Fibroblast of the conjunctiva (primary cell): ENCODE data around the gene ALPK3.
A peak's percentile ranks its signal among the peaks of the same experiment; 100 is the strongest.

Experiments used
- DNase-seq: peaks from one replicate; pipeline ENCODE4 v3.0.0-alpha.2; 2010; ENCODE audit warnings: low read depth

ALPK3 gene

DNA sequence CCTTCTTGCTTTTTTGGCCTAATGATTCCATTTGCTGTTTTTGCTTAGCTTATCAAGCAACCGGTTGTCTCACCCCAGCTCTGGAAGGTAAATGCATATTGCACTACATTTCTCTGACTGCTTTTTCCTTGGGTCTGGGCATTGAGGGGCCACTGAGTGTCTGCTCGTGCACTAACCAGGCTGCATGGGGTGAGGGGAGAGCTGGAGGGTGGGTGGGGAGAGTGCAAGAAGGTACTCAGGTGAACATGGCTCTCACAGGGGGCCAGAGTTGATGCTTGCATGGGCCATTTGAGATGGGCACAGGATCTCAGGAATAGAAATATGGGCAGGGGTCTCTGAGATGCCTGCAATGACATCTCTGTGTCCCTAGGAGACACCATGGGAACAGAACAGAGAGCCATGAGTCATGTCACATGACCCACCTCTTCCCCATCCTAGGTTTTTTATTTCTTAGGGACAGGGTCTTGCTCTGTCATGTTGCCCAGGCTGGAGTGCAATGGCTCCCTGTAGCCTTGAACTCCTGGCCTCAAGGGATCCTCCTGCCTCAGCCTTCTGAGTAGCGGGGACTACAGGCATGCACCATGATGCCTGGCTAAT is 6.2 kb downstream of the ALPK3 start:
- DNase-seq: no peak

DNA sequence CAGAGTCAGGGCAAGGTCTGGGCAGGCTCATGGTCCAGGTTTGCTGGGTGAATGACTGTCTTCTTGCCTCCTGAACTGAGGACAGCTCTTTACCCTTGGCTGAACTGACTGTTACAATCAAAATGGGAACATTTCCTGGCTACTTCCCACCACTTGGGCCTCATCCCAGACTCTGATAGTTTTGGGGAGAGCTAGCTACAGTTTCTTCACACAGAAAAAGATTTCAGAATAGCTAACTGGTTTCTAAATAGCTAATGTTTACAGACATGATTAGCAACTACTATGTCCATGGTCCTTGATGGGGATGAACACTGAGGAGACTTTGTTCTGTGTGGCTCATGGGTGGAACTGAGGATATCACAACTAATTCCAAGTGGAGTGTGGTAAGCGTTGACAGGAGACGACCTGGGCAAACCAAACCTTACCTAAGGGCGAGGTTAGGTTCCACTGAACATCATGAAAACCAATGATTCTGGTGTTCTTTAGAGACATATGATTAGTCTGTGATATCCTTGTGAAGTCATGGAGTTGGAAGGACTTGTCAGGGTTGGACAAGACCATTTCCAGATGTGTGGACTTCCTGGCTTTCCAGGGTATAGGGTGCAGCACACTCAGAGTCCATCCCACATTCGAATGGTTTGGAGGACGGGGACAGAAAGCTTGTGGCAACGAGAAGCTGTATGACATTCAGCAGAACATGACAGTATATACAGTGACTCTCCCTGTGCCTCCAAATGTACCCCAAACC is 7.3 kb downstream of the ALPK3 start:
- DNase-seq: peak; percentile 20

GRCh38 chr15:84826369-84826823 is 9.2 kb downstream of the ALPK3 start:
- DNase-seq: no peak

- no peak for DNase-seq
Measured at GRCh38 chr15:84827246-84827645, 10.1 kb downstream of the ALPK3 start.

DNA sequence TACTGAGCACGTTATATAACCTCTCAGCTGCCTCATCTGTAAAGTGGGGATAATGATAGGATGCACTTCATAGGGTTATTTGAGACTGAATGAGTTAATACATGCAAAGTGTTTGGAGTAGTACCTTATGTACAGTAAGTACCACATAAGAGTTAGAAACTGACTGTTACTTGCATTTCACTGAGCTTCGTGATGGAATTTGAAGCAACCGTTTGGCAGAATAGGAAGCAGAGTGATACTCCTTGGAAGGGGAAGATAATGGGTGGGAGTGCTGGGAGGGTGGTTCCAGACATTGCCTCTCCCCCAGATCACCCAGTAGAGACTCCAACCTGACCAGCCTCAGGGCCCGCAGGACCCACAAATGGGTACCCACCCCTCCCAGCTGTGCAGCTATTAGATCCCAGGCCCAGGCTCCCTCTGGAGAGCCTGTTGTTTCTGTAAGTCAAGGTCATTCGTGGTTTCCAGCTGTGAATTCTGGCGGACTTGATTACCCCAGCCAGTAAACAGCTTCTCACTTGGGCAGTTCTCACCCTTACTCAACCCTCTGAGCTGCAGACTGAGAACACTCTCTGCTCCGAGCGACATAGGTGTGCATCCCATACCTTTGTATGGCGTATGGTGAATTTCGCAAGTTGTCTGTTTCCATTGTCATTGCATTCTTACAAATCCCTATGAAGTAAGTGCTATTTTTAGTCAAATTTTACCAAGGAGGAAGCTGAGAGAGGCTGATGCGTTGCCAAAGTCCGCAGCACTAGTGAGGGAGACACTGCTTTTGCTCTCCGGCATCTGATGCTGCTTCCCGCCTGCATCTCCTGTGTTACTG is 11.1 kb downstream of the ALPK3 start:
- DNase-seq: no peak

- DNase-seq: no peak
Measured at GRCh38 chr15:84829428-84829827, 12.3 kb downstream of the ALPK3 start.

DNA sequence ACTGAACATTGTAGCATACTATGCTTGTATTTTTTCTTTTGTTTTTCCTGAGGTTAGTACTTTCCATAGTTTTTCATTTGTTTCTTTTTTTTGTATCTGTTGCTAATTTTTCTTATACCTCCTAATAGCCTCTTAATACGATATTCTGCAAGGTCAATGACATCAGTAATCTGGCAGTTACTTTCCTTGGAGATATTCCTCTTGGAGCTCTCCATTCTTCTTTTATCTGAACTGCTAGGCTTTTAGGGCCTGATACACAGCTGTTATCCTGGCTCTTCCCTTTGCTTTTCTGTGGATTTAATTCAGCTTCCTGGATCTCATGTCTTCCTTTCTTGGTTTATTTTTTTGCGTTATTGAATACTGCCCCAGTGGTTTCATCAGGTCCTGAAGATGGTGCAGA is 12.9 kb downstream of the ALPK3 start:
- DNase-seq: no peak

GRCh38 chr15:84831028-84831427 is 13.9 kb downstream of the ALPK3 start:
- no peak for DNase-seq

DNA sequence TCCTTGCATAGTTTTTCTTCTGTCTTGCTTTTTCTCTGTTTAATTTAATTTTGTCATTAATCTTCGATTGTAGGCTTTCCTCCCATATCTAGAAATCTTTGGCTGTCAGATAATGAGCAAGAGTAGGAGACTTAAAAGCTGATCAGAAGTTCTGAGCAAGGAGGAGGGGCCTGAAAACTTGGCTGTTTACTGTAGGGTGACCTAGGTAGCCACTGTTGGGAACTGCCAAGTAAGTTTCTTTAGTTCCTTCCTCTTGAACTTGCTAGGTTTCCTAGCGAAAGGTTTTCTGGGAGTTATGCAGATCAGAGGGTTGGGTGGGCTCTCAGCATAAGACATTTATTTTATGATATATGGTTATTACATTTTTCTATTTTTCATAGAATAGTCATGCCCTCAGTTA is 14.5 kb downstream of the ALPK3 start:
- DNase-seq: no peak

GRCh38 chr15:84832448-84833040 is 15.4 kb downstream of the ALPK3 start:
- DNase-seq: no peak

DNA sequence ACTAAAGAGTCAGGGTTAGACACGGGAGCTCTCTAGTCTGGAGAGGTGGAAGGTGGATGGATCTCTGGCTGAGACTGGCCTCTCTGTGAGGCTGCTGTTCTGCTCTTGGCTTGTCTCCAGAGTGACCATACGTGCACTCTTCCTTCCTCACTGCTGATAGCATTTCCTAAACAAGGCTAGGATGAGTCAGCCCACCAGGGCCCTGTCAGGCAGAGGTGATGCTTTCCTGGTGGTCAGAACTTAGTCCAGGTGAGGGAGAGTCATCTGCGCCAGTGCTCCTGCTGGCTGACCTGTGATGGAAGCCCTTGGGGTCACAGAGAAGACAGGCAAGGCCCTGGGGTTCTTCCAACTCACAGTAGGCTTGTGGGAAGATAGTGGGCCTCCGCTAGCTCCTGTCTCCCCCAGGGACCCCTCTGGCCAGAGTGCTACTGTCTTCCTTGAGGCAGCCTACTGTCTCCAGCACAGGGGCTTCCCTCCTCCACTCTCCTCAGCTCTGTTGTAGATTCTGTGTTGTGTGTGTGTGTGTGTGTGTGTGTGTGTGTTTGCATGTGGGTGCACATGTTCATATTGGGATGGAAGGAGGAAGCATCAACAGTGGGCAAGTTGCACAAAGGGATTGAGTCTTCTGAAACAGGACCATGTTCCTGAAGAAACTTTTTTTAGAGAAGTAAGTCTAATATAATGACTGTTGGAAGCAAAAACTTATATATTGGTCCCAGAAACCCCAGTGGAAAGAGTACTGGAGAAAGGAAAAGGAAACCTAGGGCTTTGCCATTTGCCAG is 16.5 kb downstream of the ALPK3 start:
- DNase-seq: no peak

GRCh38 chr15:84834229-84834955 is 17.2 kb downstream of the ALPK3 start:
- no peak for DNase-seq

DNA sequence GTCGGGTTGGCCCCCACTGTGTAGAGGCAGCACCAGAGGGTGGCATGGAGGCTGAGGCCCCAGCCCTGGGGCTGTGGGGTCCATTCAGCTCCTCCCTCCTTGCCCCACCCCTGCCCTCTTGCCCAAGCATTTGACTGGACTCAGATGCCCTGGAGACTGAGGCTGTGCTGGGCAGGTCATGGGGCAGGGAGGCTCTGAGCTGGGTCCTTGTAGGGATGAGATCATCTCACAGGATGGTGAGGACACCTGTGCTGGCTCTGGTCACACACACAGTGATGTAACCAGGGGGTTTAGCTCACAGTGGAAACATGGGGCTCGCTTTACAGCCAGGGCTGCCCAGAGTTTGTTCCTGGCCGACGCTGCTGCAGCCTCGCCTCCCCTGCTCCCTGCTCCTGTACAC is 17.8 kb downstream of the ALPK3 start:
- DNase-seq: no peak

DNA sequence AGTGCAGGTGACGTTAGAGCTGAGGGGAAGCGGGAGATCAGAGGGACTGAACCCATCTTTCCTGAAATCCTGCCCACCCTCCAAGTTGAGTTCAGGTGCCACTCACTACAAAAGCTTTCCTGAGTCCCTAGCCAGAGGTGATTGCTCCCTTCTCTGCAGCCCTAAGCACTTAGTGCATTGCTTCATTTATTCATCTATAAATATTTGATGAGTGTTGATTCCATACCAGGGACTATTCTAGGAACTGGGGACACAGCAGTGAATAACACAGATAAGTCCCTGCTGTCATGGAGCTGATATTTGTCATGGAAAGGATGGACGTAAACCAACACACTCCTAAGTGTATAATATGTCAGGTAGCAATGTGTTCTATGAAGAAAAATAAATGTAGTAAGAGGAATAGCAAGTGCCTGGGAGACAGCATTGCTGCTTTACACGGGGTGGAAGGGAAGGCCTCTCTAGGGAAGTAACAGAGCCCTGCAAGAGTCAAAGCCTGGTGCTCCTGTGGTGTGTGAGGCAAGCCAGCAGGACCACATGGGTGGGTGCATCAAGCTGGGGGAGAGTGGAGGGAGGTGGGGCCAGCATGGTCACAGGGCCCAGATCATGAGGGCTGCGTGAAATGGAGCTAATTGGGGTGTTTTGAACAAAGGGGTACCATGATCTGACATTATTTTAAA is 18.6 kb downstream of the ALPK3 start:
- DNase-seq: no peak

DNA sequence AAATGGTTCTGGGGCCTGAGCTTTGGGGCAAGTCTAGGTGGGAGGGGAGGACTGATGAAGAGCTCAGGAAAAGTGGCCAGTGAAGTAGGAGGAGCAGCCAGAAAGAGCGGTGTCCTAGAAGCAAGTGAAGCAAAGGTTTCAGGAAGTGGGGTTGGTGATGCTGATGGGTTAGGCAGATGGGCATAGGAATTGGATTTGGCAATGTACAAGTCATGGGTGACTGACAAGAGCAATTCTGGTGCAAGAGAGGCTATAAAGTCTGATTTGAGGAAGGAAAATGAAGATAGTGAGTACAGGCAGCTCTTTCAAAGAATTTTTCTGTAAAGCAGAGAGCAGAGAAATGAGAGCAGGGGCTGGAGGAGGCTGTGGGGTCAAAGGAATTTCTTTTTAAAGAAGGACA is 19.7 kb downstream of the ALPK3 start:
- DNase-seq: no peak

DNA sequence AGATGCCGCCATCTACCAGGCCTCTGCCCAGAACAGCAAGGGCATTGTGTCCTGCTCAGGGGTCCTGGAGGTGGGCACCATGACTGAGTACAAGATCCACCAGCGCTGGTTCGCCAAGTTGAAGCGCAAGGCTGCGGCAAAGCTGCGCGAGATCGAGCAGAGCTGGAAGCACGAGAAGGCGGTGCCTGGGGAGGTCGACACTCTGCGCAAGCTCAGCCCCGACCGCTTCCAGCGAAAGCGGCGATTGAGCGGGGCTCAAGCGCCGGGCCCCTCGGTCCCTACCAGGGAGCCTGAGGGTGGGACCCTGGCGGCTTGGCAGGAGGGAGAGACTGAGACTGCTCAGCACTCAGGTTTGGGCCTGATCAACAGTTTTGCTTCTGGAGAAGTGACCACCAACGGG is 22.6 kb downstream of the ALPK3 start:
- no peak for DNase-seq

DNA sequence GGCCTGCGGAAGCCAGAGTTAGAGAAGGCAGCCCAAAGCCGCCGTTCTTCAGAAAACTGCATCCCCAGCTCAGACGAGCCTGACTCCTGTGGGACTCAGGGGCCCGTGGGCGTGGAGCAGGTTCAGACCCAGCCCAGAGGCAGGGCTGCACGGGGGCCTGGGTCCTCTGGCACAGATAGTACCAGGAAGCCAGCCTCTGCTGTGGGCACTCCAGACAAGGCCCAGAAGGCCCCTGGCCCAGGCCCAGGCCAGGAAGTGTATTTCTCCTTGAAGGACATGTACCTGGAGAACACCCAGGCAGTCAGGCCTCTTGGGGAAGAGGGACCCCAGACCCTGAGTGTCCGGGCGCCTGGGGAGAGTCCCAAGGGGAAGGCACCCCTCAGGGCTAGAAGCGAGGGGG is 23.1 kb downstream of the ALPK3 start:
- DNase-seq: no peak

DNA sequence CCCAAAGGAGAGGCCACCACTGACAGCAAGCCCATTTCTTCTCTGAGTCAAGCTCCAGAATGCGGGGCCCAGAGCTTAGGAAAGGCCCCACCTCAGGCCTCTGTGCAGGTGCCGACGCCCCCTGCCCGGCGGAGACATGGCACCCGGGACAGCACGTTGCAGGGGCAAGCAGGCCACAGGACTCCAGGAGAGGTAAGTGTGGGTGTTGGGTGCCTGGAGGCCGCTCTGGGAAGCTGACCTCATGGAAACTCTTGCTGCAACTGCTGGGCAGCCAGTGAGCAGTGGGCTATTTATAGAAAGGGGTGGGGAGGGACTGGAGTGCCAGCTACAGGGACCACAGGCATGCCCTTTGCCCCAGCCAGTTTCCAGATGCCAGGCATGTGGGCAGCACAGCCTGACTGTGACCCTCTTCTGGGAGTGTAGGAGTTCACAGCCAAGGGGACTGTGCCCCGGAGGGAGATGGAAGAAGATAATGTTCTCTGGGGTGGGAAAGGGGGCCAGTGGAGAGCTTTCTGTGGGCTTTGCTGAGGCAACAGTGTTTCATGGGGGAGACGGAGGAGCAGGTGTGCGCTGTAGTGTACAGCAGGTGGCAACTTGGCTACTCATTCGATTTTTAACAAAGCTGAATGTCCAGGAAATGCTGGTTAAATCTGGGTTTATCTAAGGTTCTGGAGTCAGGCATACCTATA is 23.7 kb downstream of the ALPK3 start:
- peak; percentile 35 for DNase-seq

DNA sequence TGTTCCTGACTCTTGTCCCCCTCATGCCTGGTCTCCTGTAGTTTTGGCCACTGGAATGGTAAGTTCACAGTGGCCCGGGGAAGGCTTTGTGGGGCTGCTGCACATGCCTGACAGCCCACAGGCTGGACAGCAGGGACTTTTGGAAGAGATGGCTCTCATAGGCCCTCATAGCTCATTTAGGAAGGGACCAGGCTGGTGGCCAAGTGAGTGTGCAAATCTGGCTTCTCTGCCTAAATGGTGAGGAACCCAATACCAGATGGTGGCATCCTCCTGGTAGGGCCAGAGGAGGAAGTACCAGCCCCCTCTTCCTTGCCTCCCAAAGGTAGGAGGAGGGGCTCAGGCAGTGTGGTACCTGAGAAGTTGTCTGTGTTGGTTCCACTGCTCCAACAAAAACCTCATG is 25.6 kb downstream of the ALPK3 start:
- no peak for DNase-seq

GRCh38 chr15:84844964-84845363 is 27.8 kb downstream of the ALPK3 start:
- no peak for DNase-seq
